ENCODE measurements around the gene DEK.

- TF ChIP-seq CTCF (IDR thresholded peaks at IDR 0.05) = no peak
- no peak for TF ChIP-seq POLR2AphosphoS5 (IDR thresholded peaks at IDR 0.05)
- TF ChIP-seq POLR2A (IDR thresholded peaks at IDR 0.05) = no peak
These were observed 2.2 kb upstream of the DEK start for GRCh38 chr6:18266523-18266912.
